HUES48 (cell line): ENCODE results near the gene PFDN1.
"Not testable (repeated sequence)": the region's sequence is repeated elsewhere in the genome, so short reads cannot be mapped to it uniquely, and the experiment has no call there.

Source experiments
- H3K27ac ChIP-seq: one replicate; pipeline ENCODE4 v1.7.0; 2013; ENCODE audit warnings: low read depth, low read length, inconsistent platforms
- H3K27me3 ChIP-seq: 2 replicates; pipeline ENCODE4 v1.6.1; 2013; ENCODE audit warnings: mild to moderate bottlenecking, low read length; ENCODE audit not compliant: control insufficient read depth, insufficient read depth
- H3K36me3 ChIP-seq: 2 replicates; pipeline ENCODE4 v1.6.1; 2013; ENCODE audit warnings: low read length; ENCODE audit not compliant: control insufficient read depth, insufficient read depth
- H3K4me1 ChIP-seq: 2 replicates; pipeline ENCODE4 v1.6.1; 2013; ENCODE audit warnings: mild to moderate bottlenecking, low read length; ENCODE audit not compliant: control insufficient read depth, insufficient read depth
- H3K4me3 ChIP-seq: 2 replicates; pipeline ENCODE4 v1.5.1; 2013; ENCODE audit warnings: mild to moderate bottlenecking, low read depth, low read length
- H3K9ac ChIP-seq: 2 replicates; pipeline ENCODE4 v1.6.1; 2013; ENCODE audit warnings: mild to moderate bottlenecking, low read depth, low read length, moderate library complexity
- H3K9me3 ChIP-seq: 2 replicates; pipeline ENCODE4 v1.6.1; 2013; ENCODE audit warnings: low read length; ENCODE audit not compliant: control insufficient read depth, insufficient read depth

PFDN1 gene

GRCh38 chr5:140208065-140208464 is 94.8 kb downstream of the PFDN1 start:
- Histone ChIP-seq H3K36me3 (no peaks in the 10 kb centered on the region), H3K4me1 (peaks cover 5% of the 10 kb centered on the region; the same call in 1 of the 2 replicates), H3K4me3 (no peak overlapping the region), H3K9me3 (no peaks in the 10 kb centered on the region), H3K9ac (no peak overlapping the region), H3K27ac (no peak overlapping the region), H3K27me3 (no peaks in the 10 kb centered on the region)

DNA sequence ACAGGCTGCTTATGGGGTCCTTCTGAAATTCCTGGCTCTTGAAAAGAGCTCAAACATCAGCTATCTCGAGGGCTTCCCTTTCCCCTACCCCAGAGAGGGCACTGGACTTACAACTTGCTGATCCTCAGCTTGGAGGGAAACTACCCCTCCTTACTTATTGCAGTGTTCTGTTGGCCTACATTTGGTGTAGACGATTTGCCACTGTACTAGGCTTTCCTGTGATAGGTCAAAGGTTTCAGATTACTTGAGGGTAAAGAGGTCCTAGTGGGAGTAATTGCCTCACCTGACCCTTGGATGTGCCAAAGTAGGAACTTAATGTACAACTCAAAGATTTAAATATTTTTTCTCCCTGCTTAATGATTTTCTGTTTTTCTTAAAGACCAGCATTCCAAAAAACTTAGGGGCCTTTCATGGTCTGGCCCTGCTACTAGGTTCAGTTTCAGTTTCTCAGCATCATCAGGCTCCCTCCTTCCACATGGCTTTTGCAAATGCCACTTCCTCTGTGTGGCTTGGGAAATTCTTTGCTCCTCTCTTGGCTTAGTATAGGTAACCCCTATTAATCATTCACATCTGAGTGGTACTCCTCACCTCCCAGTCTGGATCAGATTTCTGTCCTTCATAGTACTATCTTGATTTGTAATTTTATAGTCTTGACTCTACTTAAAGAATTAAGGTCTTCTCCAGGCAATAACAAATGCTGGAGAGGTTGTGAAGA is 95.5 kb downstream of the PFDN1 start:
- Histone ChIP-seq H3K27me3 (no peaks in the 10 kb centered on the region), H3K36me3 (no peaks in the 10 kb centered on the region), H3K9me3 (no peaks in the 10 kb centered on the region), H3K9ac (no peak overlapping the region), H3K4me3 (no peak overlapping the region), H3K4me1 (peaks cover 5% of the 10 kb centered on the region; the same call in 1 of the 2 replicates), H3K27ac (no peak overlapping the region)

- Histone ChIP-seq H3K27me3 (no peaks in the 10 kb centered on the region), H3K4me1 (peaks cover 5% of the 10 kb centered on the region; the same call in 1 of the 2 replicates), H3K36me3 (no peaks in the 10 kb centered on the region), H3K4me3 (no peak overlapping the region), H3K9ac (no peak overlapping the region), H3K9me3 (no peaks in the 10 kb centered on the region), H3K27ac (no peak overlapping the region)
Observed at GRCh38 chr5:140205952-140206351, 96.9 kb downstream of the PFDN1 start.

DNA sequence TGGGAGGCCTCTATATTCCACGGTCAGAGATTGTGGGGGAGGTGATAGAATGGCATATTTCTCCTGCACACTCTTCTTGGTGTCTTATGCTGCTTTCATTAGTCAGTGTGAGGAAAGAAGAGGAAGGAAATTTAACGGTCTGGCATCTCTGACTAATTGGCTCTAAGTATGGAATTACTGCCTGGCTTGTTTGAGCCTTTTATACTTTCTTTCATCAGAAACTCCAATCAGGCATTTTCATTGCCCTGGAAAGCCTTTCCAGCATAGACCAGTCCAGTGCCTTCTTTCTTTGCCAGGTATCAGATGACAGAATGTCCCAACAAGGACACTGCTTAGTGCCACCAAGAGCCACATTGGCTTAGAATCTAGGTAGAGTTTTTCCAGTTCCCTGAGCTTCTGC is 97.7 kb downstream of the PFDN1 start:
- H3K36me3 ChIP-seq, result no peaks in the 10 kb centered on the region
- peaks cover 5% of the 10 kb centered on the region; the same call in 1 of the 2 replicates for H3K4me1 ChIP-seq
- H3K9ac ChIP-seq, result no peak overlapping the region
- no peaks in the 10 kb centered on the region for H3K27me3 ChIP-seq
- no peaks in the 10 kb centered on the region for H3K9me3 ChIP-seq
- H3K4me3 ChIP-seq, result no peak overlapping the region
- H3K27ac ChIP-seq, result no peak overlapping the region

DNA sequence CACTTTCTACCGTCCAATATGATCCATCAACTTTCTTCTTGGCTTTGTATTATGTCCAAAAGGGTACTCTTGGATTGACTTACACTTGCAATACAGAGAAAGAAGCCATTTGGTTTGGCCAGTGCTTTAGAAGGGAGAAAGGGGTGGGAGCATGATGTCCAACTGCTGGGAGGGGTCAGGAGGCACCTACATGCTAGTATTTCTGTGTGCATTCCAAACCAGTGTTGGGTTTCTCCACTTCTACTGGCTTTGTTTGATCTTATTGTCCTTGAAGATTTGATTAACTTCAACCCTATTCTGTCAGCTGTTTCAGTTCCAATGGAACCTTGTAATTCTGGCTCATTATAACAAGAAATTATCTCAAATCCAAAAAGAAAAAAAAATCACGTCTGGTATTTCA is 100.3 kb downstream of the PFDN1 start:
- Histone ChIP-seq H3K9me3 (no peaks in the 10 kb centered on the region), H3K4me1 (peaks cover 5% of the 10 kb centered on the region; the same call in 1 of the 2 replicates), H3K27ac (no peak overlapping the region), H3K36me3 (no peaks in the 10 kb centered on the region), H3K27me3 (no peaks in the 10 kb centered on the region), H3K9ac (no peak overlapping the region), H3K4me3 (no peak overlapping the region)

GRCh38 chr5:140202078-140202477 is 100.8 kb downstream of the PFDN1 start:
- Histone ChIP-seq H3K9ac (no peak overlapping the region), H3K27ac (no peak overlapping the region), H3K4me3 (no peak overlapping the region), H3K4me1 (peaks cover 5% of the 10 kb centered on the region; the same call in 1 of the 2 replicates), H3K27me3 (no peaks in the 10 kb centered on the region), H3K9me3 (no peaks in the 10 kb centered on the region), H3K36me3 (no peaks in the 10 kb centered on the region)

DNA sequence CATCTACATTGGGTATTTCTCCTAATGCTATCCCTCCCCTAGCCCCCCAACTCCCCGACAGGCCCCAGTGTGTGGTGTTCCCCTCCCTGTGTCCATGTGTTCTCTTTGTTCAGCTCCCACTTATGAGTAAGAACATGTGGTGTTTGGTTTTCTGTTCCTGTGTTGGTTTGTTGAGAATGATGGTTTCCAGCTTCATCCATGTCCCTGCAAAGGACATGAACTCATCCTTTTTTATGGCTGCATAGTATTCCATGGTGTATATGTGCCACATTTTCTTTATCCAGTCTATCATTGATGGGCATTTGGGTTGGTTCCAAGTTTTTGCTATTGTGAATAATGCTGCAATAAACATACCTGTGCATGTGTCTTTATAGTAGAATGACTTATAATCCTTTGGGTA is 104.0 kb downstream of the PFDN1 start:
- not testable (repeated sequence) for H3K4me1 ChIP-seq, H3K4me3 ChIP-seq, H3K9ac ChIP-seq, H3K27me3 ChIP-seq, H3K27ac ChIP-seq, H3K36me3 ChIP-seq, H3K9me3 ChIP-seq

GRCh38 chr5:140197023-140197422 is 105.9 kb downstream of the PFDN1 start:
- Histone ChIP-seq H3K9ac (no peak overlapping the region), H3K9me3 (no peaks in the 10 kb centered on the region), H3K4me1 (peaks cover 4% of the 10 kb centered on the region; the same call in 1 of the 2 replicates), H3K27ac (no peak overlapping the region), H3K4me3 (no peak overlapping the region), H3K27me3 (no peaks in the 10 kb centered on the region), H3K36me3 (no peaks in the 10 kb centered on the region)

DNA sequence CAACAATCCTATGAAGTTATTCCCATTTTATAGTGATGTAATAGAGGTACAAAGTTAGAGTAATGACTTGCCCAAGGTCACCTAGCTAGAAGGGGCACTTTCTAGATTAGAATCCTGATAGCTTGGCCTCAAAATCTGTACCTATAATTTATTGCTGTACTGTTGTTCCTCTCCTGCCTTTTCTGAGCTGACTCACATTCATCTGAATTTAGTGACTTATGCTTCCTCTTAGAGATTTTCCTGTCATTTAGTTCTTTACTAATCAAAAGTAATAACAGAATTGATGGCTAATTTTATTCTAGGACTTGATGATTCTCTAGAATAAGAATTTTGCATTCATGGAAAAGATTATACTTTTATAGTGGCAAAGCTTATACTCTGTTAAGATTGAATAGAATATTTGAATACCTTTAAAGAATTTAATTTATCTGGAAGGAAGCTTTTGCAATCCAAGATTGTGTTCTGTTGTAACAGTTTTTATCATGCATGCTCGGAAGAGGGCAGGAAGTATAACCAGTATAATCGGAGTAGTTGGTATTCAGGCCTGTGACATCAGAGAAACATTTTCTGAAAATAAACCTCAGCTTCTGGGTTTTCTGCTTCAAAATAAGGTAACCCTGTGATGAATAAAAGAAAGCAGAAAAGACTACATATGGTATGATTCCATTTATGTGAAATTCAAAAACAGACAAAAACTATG is 106.6 kb downstream of the PFDN1 start:
- no peaks in the 10 kb centered on the region for H3K9me3 ChIP-seq
- H3K27ac ChIP-seq, result no peak overlapping the region
- no peaks in the 10 kb centered on the region for H3K36me3 ChIP-seq
- H3K4me3 ChIP-seq, result no peak overlapping the region
- peaks cover 12% of the 10 kb centered on the region for H3K4me1 ChIP-seq
- H3K27me3 ChIP-seq, result no peaks in the 10 kb centered on the region
- H3K9ac ChIP-seq, result no peak overlapping the region
